HL-60 (cell line): ENCODE data around the gene ADAM19.

Source experiments
- DNase-seq, 2 experiments: peaks; one replicate each; pipeline ENCODE4 v3.0.0-alpha.2; 2010 to 2020; ENCODE audit warnings: low read depth in 1 of 2, low spot score in 1 of 2
- H3K27ac ChIP-seq: fragments of 250-450 bp; sonication (Bioruptor Pico); replicated peaks from 2 replicates; pipeline ENCODE4 v1.5.1; 2020; ENCODE audit warnings: mild to moderate bottlenecking, moderate library complexity
- H3K27me3 ChIP-seq: fragments of 250-450 bp; sonication (Bioruptor Pico); 2 replicates; pipeline ENCODE4 v1.5.1; 2021; ENCODE audit warnings: mild to moderate bottlenecking, moderate library complexity; ENCODE audit not compliant: insufficient read depth, poor library complexity, severe bottlenecking
- H3K4me3 ChIP-seq: replicated peaks from 2 replicates; pipeline ENCODE4 v1.5.1; 2011; ENCODE audit warnings: mild to moderate bottlenecking, control low read depth, low read length; ENCODE audit not compliant: insufficient read depth
- CTCF ChIP-seq: IDR thresholded peaks from one replicate; pipeline ENCODE4 v1.5.1; 2011; ENCODE audit warnings: low read length, control low read depth, inconsistent platforms; ENCODE audit not compliant: insufficient read depth
- GABPA ChIP-seq: IDR thresholded peaks from 2 replicates; pipeline ENCODE4 v1.6.1; 2012; ENCODE audit warnings: low read depth
- POLR2AphosphoS5 ChIP-seq: IDR thresholded peaks from 2 replicates; pipeline ENCODE4 v1.6.1; 2012; ENCODE audit warnings: low read depth
- REST ChIP-seq: IDR thresholded peaks from 2 replicates; pipeline ENCODE4 v1.6.1; 2012; ENCODE audit warnings: low read depth; ENCODE audit not compliant: insufficient replicate concordance
- SPI1 ChIP-seq: IDR thresholded peaks from 2 replicates; pipeline ENCODE4 v1.6.1; 2012; ENCODE audit warnings: low read depth, mild to moderate bottlenecking, borderline replicate concordance

Gene ADAM19

GRCh38 chr5:157509093-157509492, 66.5 kb downstream of the ADAM19 start:
- Histone ChIP-seq H3K27ac (no peak overlapping the region), H3K4me3 (no peak overlapping the region), H3K27me3 (peaks cover 2% of the 10 kb centered on the region)
- no peak for DNase-seq
- no peak for TF ChIP-seq CTCF
- TF ChIP-seq GABPA = no peak

DNA sequence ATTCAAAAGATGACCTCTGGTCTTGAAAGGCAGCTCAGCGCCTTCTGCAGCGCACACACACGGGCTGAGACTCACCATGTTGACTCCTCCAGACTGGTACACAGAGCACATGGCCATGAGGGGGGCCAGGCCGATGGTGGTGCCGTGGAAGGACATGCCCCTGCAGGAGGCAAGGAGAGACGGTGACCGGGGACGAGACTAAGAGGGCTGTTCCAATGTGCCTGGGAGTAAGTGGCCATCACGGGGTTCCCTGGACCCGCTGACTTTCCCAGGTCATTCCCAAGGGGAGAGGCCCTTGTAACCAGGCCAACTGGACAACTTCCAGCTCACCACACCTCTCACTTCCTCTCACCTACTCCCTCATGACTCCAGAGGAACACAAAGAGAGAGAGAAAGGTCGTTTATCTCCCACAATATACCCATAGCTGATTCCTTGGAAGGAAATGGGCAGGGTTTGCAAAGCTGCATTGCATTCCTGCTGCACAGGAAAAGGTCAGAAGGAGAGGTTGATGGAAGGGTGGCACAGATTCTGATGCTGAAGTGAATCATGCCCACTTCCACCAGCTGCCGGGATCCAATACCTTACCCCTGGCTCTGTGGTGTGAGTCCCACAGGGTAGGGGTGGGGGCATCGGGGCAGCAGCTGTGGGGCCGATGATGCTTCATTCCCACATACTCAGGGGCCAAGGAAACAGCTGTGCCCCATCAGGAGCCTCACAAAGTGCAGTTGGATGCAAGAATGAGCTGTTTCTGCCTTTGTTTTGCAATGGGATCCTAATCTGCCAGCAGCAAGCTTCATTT, 68.4 kb downstream of the ADAM19 start:
- peaks cover 2% of the 10 kb centered on the region for H3K27me3 ChIP-seq
- TF ChIP-seq GABPA = no peak
- no peak for TF ChIP-seq REST
- TF ChIP-seq POLR2AphosphoS5 = no peak
- TF ChIP-seq CTCF = no peak
- TF ChIP-seq SPI1 = no peak

GRCh38 chr5:157506066-157506590, 69.4 kb downstream of the ADAM19 start:
- H3K27ac ChIP-seq = no peak overlapping the region
- no peak overlapping the region for H3K4me3 ChIP-seq
- no peak for TF ChIP-seq POLR2AphosphoS5
- no peak for TF ChIP-seq REST
- no peak for TF ChIP-seq GABPA
- no peak for DNase-seq
- H3K27me3 ChIP-seq = peaks cover 2% of the 10 kb centered on the region

More for the DNA sequence above, 68.4 kb downstream of the ADAM19 start:
- Histone ChIP-seq H3K27ac (no peak overlapping the region), H3K4me3 (no peak overlapping the region)
- no peak for DNase-seq

- DNase-seq = no peak
- Histone ChIP-seq H3K27me3 (peaks cover 2% of the 10 kb centered on the region), H3K27ac (no peak overlapping the region), H3K4me3 (no peak overlapping the region)
- no peak for TF ChIP-seq SPI1
- TF ChIP-seq POLR2AphosphoS5 = no peak
- TF ChIP-seq GABPA = no peak
- TF ChIP-seq CTCF = no peak
- TF ChIP-seq REST = no peak
These were observed 70.1 kb downstream of the ADAM19 start for GRCh38 chr5:157505496-157505895.
